ENCODE data around the gene FOXL1.

Gene FOXL1

DNA sequence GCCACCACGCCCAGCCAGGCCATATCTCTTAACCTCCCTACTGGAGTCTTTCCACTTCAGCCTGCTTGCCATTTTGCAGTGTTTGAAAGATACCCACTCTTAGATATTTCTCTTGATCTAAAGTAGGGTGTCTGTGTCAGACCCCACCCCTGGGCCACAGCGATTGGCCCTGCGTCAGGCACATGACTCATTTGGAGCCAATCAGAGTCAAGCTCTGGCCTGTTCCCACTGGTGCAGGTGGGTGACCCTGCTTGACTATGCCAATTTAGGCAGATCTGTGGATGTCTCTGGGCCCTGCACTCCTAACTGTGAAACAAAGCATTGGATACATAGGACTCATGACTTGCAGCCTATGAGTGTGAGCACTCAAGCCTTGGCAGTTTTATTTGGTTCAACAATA lies 27.6 kb downstream of the FOXL1 start:
- no peak for DNase-seq (ENCODE audit: low read depth in 2 of 2)

DNA sequence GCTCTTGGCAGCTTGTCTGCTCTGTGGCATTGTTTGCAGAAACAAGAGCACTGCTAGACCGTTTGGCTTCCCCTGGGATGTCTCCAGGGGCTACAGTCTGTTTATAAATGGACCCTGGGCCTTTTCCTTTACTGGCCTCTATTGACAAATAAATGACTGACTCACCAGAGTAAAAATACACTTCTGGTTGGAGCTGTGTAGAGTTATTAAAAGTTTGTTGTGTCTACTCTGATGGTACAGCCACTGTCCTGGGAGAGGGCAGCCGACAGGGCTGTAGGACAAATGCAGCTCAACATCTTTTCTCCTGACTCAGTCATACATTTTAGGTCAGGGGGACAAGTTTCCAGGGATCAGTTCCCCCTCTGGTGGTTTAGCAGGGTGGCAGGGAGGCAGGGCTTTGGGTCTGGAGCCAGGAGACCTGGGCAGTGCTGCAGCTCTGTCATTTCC lies 30.0 kb downstream of the FOXL1 start:
- DNase-seq (ENCODE audit: low read depth in 2 of 2) = no peak

DNA sequence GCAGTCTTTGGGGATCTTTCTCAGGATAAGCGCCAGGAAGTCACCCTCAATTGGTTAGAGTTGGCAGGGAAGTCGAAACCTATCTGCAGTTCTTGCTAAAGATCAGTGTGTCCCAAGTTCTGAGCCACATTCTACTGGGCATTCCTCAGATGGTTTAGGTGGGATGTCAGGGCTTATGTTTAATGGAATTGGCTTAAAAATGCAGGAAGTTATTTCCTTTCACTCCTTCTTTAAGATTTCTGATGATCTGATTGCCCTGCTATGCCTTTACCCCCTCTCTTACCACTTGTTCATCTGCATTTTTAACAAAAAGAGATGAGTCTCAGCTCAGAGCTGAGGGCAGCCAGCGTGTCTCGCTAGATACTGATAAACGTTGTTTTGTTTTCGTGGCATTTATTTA lies 30.8 kb downstream of the FOXL1 start:
- no peak for DNase-seq (ENCODE audit: low read depth in 2 of 2)

DNA sequence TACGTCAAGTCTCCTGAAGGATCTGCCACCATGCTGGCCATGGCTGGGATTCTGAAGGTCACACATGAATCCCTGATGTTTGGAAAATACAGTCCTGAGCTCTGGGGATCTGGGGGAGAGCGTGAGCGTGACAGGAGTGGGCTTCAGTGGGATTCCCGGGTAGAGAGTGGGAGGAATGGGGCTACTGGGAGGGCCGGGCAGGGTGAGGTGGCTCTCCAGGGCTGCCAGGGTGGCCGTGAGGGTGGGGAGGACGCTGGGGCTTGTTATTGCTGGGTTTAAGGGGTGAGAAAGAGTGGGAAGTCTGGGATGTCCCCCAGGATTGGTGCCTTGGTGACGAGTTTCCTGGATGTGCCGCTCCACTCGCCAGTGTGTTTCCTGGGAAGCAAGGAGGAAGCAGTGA lies 31.3 kb downstream of the FOXL1 start:
- no peak for DNase-seq (ENCODE audit: low read depth in 2 of 2)

DNA sequence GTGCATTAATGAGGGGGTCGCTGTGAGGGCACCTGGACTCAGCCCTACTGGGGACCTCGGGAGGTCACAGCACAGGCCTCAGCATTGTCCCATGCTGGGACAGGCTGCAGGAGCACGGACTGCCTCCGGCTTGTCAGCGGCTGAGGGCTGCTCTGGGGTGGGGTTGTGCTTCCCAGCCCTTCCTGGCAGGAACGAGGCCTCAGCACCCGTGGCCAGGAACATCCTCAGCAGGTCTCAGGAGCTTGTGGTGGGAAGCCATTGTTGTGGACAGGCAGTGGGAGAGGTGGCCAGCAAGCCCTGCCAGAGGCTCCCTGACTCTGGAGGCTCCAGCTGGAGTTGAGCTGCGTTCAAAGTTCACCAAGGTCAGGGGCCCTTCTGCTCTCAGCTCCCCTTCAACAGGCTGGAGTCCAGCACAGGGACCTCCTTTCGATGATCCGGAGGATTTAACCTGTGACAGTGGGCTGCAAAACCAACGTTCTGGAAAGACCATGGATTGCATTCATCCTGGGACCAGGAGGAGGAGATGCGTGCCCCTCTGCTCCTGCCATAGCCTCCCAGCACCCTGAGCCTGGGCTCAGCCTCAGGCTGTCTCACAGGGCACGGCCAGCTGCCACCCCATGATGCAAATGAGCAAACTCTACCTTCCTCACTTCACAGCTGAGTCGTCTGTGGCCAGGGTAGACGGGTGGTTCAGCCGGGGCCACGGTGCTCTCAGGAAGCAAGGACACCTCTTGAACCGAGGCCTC lies 32.6 kb downstream of the FOXL1 start:
- DNase-seq (ENCODE audit: low read depth in 2 of 2) = no peak

DNA sequence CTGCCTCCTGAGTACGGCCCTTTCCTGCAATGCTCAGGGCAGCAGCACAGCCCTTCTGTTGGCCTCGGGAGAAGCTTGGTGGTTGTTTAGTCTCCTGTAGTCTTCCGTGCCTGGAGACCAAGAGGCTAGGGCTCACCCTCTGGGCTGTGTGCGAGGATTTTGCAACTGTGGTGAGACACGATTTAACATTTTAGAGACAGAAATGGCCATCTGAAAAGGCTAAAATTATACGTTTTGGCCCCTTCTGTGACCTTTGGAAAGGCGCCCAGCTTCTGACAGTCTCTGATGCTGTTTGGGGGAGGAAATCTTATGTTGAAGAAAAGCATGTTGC lies 33.1 kb downstream of the FOXL1 start:
- DNase-seq (ENCODE audit: low read depth in 2 of 2) = no peak

DNA sequence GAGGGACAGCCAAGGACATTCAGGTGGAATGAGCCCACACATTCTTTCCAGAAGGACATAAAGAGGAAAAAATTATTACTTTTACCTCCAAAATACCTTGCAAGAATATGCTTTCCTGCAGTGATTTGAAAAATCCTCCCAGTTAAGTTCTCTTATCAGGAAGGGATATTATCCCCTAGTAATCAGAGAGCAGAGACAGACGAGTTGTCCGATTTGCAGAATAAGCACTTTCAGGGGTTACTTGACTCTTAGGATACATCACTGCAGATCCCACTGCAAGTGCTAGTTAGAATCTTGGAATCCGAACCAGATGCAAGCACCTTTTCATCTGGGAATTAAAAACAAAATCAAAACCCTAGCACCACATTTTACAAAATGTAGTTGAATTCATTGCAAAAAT lies 33.6 kb downstream of the FOXL1 start:
- no peak for DNase-seq (ENCODE audit: low read depth in 2 of 2)

DNA sequence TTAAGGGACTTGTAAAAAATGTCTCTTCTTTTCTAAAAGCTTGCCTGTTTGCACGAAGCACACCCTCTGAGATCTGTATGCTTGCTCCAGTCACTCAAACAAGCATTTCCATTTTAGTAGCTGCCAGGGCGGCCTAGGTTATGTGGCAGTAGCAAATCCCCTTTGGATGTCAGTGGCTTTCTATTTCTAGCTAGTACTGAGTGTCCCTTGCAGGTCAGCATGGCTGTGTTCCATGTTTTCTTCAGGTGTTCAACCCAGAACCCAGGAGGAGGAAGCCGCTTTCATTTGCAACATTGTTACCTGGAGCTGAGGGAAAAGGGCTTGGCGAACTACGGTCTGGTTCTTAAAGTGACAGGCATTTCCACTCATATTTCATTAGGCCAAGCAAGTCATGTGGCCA lies 36.4 kb downstream of the FOXL1 start:
- DNase-seq (ENCODE audit: low read depth in 2 of 2) = no peak

DNA sequence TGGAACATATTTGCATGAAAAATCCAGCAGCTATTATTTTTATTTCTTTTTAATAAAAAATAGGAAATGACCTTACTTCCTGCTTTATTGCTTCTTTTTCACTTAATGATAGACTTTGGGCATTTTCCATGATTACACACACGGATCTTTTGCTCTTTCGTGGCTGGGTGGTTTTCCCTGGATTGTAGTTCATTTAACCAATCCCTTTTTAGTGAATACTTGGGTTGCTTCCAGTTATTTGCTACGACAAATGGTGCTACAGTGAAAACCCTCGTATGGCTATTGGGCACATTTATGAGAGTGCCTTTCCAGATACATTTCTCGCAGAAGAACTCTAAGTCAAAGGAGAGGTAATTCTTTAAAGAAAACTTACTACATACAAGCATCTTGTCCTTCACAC lies 38.6 kb downstream of the FOXL1 start:
- no peak for DNase-seq (ENCODE audit: low read depth in 2 of 2)

DNA sequence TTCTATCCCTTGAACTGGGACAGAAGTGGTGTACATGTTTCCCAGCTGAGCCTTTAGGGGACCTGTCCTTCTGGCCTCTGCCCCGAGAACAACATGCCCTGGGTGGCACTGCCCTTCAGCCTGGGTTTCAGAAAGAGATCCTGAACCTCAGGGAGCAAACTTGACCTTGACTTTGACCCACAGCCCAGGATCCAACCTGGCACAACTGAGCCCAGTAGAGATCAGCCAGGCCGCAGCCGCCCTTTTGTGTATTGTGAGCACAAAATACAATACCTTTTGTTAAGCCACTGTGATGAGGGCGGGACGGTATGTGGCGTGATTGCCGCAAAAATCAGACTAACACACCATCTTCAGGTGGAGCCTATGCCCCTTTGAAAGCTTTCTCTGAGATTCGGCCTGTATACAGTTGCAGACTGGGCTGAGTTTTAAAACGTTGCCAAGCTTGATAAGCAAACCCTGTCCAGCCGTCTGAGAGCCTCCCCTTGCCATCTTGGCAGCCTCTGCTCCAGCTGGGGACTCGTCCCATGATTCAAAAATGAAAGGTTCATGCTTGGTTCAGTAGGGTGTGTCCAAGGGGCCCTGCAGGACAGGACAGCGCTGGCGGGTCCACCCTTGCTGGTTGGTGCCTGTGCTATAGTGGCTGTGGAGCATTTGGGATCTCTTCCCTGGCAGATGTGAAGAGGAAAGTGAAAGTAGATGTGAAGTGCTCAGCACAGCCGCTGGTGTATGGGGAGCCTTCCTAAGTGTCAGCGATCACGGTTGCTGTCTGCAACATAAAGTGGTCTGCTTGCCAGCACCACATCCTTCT lies 40.3 kb downstream of the FOXL1 start:
- no peak for DNase-seq (ENCODE audit: low read depth in 2 of 2)

DNA sequence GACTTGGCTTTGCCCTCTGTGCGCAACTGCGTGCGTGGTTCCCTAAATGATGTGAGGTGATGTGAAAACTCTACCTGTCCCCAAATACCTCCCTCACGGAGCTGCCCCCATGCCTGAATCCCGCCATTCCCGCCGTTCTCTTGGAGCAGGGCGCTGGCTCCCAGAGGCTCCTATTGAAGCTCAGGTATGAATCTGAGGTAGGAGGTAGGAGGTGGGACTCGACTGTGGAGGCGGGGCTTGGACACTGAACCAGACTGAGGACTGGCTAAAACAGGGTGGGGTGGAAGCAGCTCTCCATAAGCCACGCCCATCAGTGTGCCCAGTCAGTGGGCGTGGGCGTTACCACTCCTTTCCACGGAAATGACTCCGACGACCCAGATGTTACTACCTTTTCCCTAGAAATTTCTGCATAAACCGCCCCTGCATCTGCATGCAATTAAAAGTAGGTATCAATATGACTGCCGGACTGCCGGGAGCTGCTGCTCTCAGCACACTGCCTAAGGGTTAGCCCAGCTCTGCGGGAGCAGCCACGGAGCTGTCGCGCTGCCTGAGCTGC lies 41.0 kb downstream of the FOXL1 start:
- DNase-seq (ENCODE audit: low read depth in 2 of 2) = no peak

DNA sequence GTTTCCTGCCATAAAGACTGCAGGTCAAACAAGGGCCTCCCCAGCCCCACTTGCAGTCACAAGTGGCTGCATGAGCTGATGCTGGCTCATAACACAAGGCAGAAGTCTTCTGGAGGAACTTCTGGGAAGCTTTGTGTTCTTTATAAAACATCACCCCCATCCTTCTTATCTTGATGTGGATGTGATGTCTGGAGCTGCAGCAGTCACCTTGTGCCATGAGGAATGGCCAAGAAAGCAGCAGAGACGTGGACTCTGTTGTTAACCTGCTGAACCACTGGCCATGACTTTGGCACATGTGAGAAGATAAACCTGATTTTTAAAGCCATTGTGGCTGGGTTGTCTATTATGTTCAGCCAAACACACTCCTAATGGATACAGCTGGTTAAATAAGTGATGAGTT lies 41.8 kb downstream of the FOXL1 start:
- no peak for DNase-seq (ENCODE audit: low read depth in 2 of 2)

DNA sequence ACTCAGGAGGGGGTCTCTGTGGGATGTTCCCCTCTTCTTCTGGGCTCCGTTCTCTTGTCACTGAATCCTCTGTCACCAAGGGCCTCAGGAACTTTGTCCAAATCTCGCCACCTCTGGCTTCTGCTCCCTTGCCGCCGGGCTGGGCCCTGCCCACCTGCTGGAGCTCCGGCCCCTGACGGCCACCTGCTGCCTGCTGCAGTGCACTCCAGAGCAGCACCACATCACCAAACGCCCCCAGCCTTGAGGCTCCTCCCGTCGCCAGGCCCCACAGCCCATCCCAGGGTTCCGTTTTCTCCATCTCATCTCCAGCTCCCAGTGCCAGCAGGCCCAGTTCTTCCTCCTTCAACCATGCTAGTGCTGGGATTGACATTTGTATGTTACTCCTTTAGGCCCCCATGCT lies 43.6 kb downstream of the FOXL1 start:
- DNase-seq (ENCODE audit: low read depth in 2 of 2) = no peak

DNA sequence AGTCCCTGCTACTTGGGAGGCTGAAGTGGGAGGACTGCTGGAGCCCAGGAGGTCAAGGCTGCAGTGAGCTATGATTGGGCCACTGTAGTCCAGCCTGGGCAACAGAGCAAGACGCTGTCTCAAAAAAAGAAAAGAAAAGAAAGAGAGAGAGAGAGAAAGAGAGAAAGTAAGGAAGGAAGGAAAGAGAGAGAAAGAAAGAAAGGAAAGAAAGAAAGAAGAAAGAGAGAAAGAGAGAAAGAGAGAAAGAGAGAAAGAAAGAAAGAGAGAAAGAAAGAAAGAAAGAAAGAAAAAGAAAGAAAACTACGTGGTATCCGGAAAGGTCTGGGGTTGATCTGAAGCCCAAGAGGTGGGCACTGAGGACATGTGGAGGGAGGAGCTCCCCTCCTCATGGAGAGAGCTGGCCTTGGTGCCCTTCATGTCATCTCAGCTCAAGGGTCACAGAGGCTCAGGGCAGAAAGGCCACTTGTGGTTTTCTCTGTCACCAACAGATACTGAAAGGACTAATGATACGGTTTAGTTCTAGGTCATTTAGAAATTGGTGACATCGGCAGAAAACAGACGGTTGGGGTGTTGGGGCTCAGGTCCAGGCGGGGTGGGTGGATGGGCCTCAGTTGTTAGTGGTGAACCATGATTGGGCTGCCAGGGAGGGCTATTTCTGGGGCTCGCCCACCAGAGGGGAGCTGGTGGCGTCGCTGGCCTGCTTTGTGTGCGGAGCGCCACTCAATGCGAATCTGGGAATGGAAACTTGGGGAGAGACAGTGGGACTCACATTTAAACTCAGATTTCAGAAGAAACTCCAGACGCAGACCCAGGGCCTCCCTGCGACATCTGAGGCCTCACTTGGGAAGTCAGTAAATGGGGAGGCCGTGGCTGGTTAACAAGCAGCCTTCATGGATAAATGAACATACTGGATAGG lies 44.6 kb downstream of the FOXL1 start:
- DNase-seq (ENCODE audit: low read depth in 2 of 2) = no peak

DNA sequence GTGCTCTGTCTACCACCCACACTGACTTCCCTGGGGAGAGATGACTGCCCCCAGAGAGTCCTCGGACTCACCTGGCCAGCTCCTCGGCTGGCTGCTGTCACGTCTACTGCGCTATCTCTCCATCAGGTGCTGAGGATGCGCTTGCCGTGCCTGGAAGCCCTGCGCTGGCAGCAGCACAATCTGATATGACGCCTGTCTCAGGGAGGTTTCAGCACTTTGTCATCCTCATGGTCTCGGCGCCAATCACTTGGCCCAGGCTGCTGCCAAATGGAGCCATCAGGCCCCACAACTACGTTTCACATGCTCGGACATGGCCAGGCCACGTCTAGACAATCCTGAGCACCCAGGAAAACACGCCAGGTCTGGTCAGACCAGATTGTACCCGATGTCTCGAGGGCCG lies 46.7 kb downstream of the FOXL1 start:
- no peak for DNase-seq (ENCODE audit: low read depth in 2 of 2)

DNA sequence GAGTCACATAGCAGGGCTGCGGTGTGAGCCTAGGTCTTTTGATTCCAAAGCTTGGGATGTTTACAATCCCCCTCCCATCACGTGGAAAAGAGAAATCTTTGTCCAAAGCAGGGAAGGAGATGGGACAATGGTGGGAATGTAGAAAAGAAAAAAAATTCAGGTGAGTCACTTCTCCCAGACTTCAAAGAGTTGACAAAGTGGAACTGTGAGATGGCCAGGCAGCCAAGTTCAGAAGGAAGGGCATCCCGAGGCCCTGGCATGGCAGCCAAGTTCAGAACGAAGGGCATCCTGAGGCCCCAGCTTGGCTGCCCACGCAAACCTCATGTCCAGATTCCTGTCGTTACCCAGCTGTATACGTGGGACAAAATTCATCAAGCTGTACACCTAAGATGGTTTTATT lies 47.5 kb downstream of the FOXL1 start:
- DNase-seq (ENCODE audit: low read depth in 2 of 2) = no peak

DNA sequence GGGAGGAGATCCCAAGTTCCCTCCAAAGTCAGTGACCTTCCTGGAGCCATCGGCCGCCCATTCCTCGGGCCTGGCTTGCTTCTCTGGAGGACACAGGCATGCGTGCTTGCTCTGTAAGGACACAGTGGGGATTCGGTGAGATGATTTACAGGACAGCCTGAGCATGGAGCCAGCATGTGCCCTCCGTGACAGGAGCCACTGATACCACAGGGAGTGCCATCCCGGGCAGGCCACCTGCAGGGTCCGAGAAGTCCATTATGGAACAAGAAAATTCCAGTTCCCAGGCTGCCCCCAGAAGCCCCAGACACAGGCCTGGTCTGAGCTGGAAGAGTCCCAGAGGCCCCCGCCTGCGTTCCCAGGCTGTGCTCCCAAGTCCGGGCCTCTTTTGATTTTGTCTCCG lies 47.9 kb downstream of the FOXL1 start:
- DNase-seq (ENCODE audit: low read depth in 2 of 2) = no peak

DNA sequence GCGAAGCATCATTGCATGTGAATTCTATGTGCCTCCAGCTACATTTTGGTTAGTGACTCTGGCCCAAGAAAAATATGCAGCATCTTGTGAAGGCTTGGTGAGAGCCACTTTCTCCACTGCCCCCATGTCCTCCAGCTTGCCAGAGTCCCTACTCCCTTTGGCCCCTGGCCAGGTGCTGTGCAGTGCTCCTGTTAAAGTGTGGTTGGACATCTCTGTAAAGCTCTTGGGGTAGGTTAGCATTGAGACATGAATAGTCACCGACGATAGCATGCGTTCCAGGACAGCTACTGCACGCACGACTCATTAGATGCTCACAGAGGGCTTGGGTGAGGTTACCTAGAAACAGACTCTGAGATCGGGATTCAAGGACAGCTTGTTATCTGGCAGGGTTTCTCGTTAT lies 48.6 kb downstream of the FOXL1 start:
- DNase-seq (ENCODE audit: low read depth in 2 of 2) = no peak

DNA sequence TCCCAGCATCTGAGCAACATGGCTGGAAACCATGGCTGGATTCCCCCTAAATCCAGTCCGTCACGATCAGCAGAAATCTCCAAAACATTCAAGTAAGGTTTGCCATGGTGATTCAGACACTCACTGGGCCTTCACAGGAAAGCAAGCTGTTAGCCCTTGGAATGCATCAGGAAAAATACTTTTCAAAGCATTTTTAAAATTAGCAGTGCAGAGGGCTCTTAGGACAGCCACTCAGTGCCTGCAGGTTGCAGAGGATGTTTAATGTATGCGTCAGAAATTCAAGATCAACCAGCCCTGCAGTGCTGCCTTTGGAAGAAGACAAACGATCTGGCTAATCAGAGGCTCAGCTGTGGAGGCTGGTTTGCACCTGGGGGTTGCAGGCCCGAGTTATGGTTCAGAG lies 50.3 kb downstream of the FOXL1 start:
- DNase-seq (ENCODE audit: low read depth in 2 of 2) = no peak

DNA sequence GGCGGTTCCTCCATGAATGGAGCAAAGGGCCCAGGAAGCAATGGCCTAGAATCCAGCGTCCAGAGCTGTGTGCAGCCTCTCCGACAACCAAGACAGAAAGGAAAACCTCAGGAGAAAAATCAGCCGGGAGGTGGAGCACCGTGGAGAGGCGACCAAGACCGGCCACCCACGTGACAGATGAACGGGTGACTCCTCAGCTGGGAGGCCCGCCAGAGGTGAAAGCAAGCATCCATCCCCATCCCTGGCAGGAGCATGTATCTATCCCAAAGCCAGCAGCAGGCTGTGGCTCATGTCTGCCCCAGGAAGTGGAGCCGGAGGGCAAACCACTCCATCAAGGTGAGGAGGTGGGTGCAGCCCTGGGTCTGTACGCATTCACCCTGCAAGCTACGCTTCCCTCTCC lies 52.1 kb downstream of the FOXL1 start:
- no peak for DNase-seq (ENCODE audit: low read depth in 2 of 2)

DNA sequence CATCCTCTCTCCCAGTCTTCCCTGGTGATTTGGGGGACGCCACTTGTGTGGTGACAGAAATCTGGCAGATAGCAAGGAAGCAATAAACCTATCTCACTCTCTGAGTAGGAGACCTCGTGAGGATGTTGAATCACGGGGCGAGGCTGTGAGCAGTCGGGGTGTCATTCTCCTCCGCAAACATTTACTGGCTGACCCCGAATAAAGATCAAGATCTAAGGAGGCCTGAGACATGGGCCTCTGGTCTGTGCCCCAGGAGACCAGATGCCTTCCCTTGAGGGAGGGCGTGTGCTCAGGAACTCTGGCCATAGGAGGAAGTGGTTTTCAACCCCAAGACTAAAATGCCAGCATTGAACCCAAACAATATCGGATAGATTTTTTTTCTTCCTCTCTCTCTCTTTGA lies 53.1 kb downstream of the FOXL1 start:
- DNase-seq (ENCODE audit: low read depth in 2 of 2) = no peak
